OCI-LY3 (cell line): ENCODE data around the gene TRAM1L1.

Experiments
- CTCF ChIP-seq: fragments of 200-600, 300-600 bp; sonication (generic); IDR thresholded peaks from 2 replicates; pipeline ENCODE4 v1.5.1; 2014; ENCODE audit warnings: antibody characterized with exemption, low read length, low read depth
- EZH2phosphoT487 ChIP-seq: fragments of 200-600 bp; shearing (Covaris generic); IDR thresholded peaks from 2 replicates; pipeline ENCODE4 v1.6.1; 2018; ENCODE audit warnings: antibody characterized with exemption, mixed run types, low read depth

- TF ChIP-seq CTCF, result no peak
- TF ChIP-seq EZH2phosphoT487, result no peak
Measured at GRCh38 chr4:117093571-117093970, 8.2 kb upstream of the TRAM1L1 start.
